SK-N-SH treated with all-trans-retinoic acid at 6 μM for 48 hours (cell line): ENCODE measurements around the gene GPN1.

Source experiments
- ATAC-seq: fragments of 200-7000 bp; cut with Tn5 transposase; 3 replicates; pipeline ENCODE4 v1.9.1; 2020; ENCODE audit warnings: mild to moderate bottlenecking, moderate library complexity
- ARNTL ChIP-seq: fragments of 450-650 bp; formaldehyde crosslinking; IDR thresholded peaks from 2 replicates; pipeline ENCODE4 v1.5.0; 2020; ENCODE audit warnings: low read depth, mild to moderate bottlenecking, moderate library complexity, borderline replicate concordance
- BACH2 ChIP-seq: fragments of 250-450 bp; sonication (Bioruptor Pico); IDR thresholded peaks from 2 replicates; pipeline ENCODE4 v1.9.0; 2021; ENCODE audit warnings: mild to moderate bottlenecking, borderline replicate concordance
- CREB5 ChIP-seq: fragments of 250-450 bp; sonication (Bioruptor Pico); IDR thresholded peaks from 2 replicates; pipeline ENCODE4 v1.5.1; 2020; ENCODE audit warnings: low read depth, mild to moderate bottlenecking, moderate library complexity
- CSDC2 ChIP-seq: fragments of 250-450 bp; sonication (Bioruptor Pico); IDR thresholded peaks from 2 replicates; pipeline ENCODE4 v1.5.0; 2020; ENCODE audit warnings: mild to moderate bottlenecking, moderate library complexity
- CSRNP3 ChIP-seq: fragments of 250-450 bp; sonication (Bioruptor Pico); IDR thresholded peaks from 2 replicates; pipeline ENCODE4 v1.5.1; 2021; ENCODE audit warnings: mild to moderate bottlenecking, moderate library complexity
- ESRRG ChIP-seq: fragments of 250-450 bp; sonication (Bioruptor Pico); IDR thresholded peaks from 2 replicates; pipeline ENCODE4 v1.6.1; 2021; ENCODE audit warnings: mild to moderate bottlenecking
- ISL1 ChIP-seq: fragments of 250-450 bp; sonication (Bioruptor Pico); IDR thresholded peaks from 2 replicates; pipeline ENCODE4 v2.1.2; 2022; ENCODE audit warnings: mild to moderate bottlenecking, moderate library complexity
- OSR1 ChIP-seq: fragments of 250-450 bp; sonication (Bioruptor Pico); IDR thresholded peaks from 2 replicates; pipeline ENCODE4 v1.8.0; 2022; ENCODE audit warnings: moderate library complexity, mild to moderate bottlenecking, inconsistent platforms
- PATZ1 ChIP-seq: fragments of 250-450 bp; sonication (Bioruptor Pico); IDR thresholded peaks from 2 replicates; pipeline ENCODE4 v1.8.0; 2020; ENCODE audit warnings: mild to moderate bottlenecking, moderate library complexity, borderline replicate concordance
- POU6F1 ChIP-seq: fragments of 250-450 bp; sonication (Bioruptor Pico); IDR thresholded peaks from 2 replicates; pipeline ENCODE4 v1.8.0; 2021; ENCODE audit warnings: low read depth, mild to moderate bottlenecking, moderate library complexity, borderline replicate concordance
- PPARA ChIP-seq: fragments of 250-450 bp; sonication (Bioruptor Pico); IDR thresholded peaks from 2 replicates; pipeline ENCODE4 v1.5.0; 2020; ENCODE audit warnings: mild to moderate bottlenecking, borderline replicate concordance
- RARB ChIP-seq: fragments of 250-450 bp; sonication (Bioruptor Pico); IDR thresholded peaks from 2 replicates; pipeline ENCODE4 v1.8.0; 2021; ENCODE audit warnings: mild to moderate bottlenecking, moderate library complexity
- SNAI2 ChIP-seq: fragments of 250-450 bp; sonication (Bioruptor Pico); IDR thresholded peaks from 2 replicates; pipeline ENCODE4 v1.5.0; 2020; ENCODE audit warnings: mild to moderate bottlenecking, moderate library complexity
- TOX ChIP-seq: fragments of 250-450 bp; sonication (Bioruptor Pico); IDR thresholded peaks from 2 replicates; pipeline ENCODE4 v1.8.0; 2021; ENCODE audit warnings: mild to moderate bottlenecking, moderate library complexity, borderline replicate concordance
- TSHZ2 ChIP-seq: fragments of 250-450 bp; sonication (Bioruptor Pico); IDR thresholded peaks from 2 replicates; pipeline ENCODE4 v1.5.0; 2020; ENCODE audit warnings: mild to moderate bottlenecking, moderate library complexity
- ZC3H10 ChIP-seq: fragments of 250-450 bp; sonication (Bioruptor Pico); IDR thresholded peaks from 2 replicates; pipeline ENCODE4 v1.5.1; 2021; ENCODE audit warnings: mild to moderate bottlenecking, moderate library complexity
- ZFP3 ChIP-seq: fragments of 250-450 bp; sonication (Bioruptor Pico); IDR thresholded peaks from 2 replicates; pipeline ENCODE4 v1.5.0; 2020; ENCODE audit warnings: mild to moderate bottlenecking, moderate library complexity
- ZFP30 ChIP-seq: fragments of 450-650 bp; formaldehyde crosslinking; IDR thresholded peaks from 2 replicates; pipeline ENCODE4 v1.5.0; 2022; ENCODE audit warnings: mild to moderate bottlenecking, moderate library complexity
- ZNF565 ChIP-seq: fragments of 450-650 bp; formaldehyde crosslinking; conservative IDR thresholded peaks from 2 replicates; pipeline ENCODE4 v1.5.0; 2020; ENCODE audit warnings: low read depth, mild to moderate bottlenecking, moderate library complexity
- ZNF70 ChIP-seq: fragments of 450-650 bp; formaldehyde crosslinking; IDR thresholded peaks from 2 replicates; pipeline ENCODE4 v1.5.0; 2020; ENCODE audit warnings: mild to moderate bottlenecking, moderate library complexity
- ZNF8 ChIP-seq: fragments of 450-650 bp; formaldehyde crosslinking; IDR thresholded peaks from 2 replicates; pipeline ENCODE4 v1.5.0; 2020; ENCODE audit warnings: mild to moderate bottlenecking, moderate library complexity

Gene GPN1

GRCh38 chr2:27651056-27651455 lies 22.2 kb downstream of the GPN1 start:
- TF ChIP-seq OSR1 (no peak), POU6F1 (no peak), ARNTL (CRISPR knock-in tag) (no peak), ZC3H10 (CRISPR knock-in tag) (no peak), CREB5 (CRISPR knock-in tag) (no peak), ESRRG (CRISPR knock-in tag) (no peak), RARB (CRISPR knock-in tag) (no peak), CSDC2 (CRISPR knock-in tag) (no peak), ZFP3 (CRISPR knock-in tag) (no peak), SNAI2 (CRISPR knock-in tag) (no peak), TSHZ2 (CRISPR knock-in tag) (no peak), PATZ1 (no peak), ZNF8 (CRISPR knock-in tag) (no peak), TOX (CRISPR knock-in tag) (no peak)
- ATAC-seq: no peak

GRCh38 chr2:27652341-27652740 lies 23.5 kb downstream of the GPN1 start:
- TF ChIP-seq RARB (CRISPR knock-in tag): no peak
- TF ChIP-seq ZNF8 (CRISPR knock-in tag): no peak
- TF ChIP-seq ARNTL (CRISPR knock-in tag): no peak
- no peak for TF ChIP-seq TSHZ2 (CRISPR knock-in tag)
- no peak for TF ChIP-seq ZNF565 (CRISPR knock-in tag)
- ATAC-seq: no peak

- ATAC-seq: no peak
- TF ChIP-seq TOX (CRISPR knock-in tag) (no peak), OSR1 (no peak), ZC3H10 (CRISPR knock-in tag) (no peak), ZFP30 (CRISPR knock-in tag) (no peak), CSRNP3 (CRISPR knock-in tag) (no peak), ZNF565 (CRISPR knock-in tag) (no peak), PPARA (no peak), BACH2 (no peak), CREB5 (CRISPR knock-in tag) (no peak), POU6F1 (no peak), ZNF70 (CRISPR knock-in tag) (no peak), RARB (CRISPR knock-in tag) (no peak), SNAI2 (CRISPR knock-in tag) (no peak), CSDC2 (CRISPR knock-in tag) (no peak), ISL1 (CRISPR knock-in tag) (no peak)
Measured at GRCh38 chr2:27652790-27653189, 23.9 kb downstream of the GPN1 start.
